ENCODE results near the gene IFNK.
"Not testable (repeated sequence)": the region's sequence is repeated elsewhere in the genome, so short reads cannot be mapped to it uniquely, and the experiment has no call there.

Gene IFNK

GRCh38 chr9:27524236-27524635, at the start of gene IFNK:
IFNK (plus strand) TSS chr9:27524290; CDS start chr9:27524337, 47 bp downstream.
- DNase-seq = no peak

DNA sequence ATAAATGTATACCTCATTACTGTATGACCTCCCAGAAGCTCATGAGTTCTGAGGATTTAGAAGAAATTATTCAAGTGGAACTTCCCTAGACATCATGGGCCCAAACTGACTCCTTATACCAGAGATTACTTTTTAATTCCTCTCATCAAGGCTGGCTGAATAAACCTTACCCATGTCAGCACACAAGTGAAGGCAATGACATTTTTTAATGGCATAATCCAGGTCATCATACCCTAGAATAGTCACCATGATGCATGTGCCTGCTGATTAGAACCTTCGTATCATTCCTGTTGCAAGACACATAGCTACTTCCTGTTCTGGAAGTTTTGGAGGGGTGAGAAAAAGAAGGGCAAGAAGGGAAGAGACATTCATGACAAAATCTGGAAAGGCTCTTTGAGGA, 49.8 kb upstream of the IFNK start:
- no peak for DNase-seq

DNA sequence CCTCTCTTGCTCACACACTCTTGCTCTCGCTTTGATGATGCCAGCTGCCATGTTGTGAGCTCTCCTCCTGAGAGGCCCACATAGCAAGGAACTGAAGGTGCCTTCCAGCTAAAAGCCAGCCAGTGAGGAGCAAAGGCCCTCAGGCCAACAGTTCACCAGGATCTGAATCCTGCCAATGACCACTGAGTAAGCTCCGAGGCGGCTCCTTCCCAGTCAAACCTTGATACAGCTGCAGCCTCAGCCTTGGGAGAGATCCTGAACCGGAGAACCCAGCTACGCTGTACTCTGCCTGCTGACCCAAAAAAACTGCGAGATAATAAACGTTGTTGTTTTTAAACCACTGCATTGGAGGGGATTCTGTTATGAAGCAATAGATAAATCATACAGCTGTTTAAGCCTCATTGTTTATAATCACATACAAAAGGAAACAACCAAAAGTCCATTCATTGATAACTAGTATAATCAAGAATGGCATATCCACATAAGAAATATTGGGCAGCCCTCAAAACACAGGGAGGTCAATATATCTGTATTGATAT, 49.0 kb upstream of the IFNK start:
- DNase-seq = no peak

DNA sequence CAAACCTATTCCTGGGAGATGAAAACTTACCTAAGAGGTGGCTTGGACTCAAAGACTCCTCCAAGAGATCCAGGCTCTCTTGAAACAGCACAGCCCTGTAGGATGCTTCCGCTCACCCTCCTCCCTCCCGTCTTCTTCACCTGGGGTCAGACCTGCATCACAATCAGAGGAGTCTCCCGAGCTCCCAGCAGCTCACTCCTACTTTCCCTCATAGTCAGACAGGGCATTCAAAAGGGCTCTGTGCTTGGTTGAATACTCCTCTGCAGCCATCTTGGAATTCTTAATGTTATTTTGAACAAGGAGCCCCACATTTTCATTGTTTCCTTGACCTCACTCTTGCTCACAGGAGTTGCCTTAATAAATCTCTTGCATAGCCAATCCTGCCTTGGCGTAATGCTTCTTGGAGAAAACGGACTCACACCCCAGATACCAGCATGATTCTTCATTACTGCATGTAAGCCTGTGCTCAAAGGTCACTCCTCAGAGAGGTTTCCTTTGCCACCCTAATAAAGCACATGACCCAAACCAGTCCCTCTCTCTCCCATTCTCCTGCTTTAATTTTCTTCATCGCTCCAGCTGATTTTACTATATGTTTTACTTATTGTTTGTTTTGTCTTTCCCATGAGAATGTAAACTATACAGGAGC, 47.1 kb upstream of the IFNK start:
- no peak for DNase-seq

GRCh38 chr9:27478322-27478721, 45.8 kb upstream of the IFNK start:
- no peak for DNase-seq

GRCh38 chr9:27482709-27483108, 41.4 kb upstream of the IFNK start:
- no peak for DNase-seq

GRCh38 chr9:27483576-27483975, 40.5 kb upstream of the IFNK start:
- DNase-seq = no peak

- no peak for DNase-seq
These were observed 38.9 kb upstream of the IFNK start for GRCh38 chr9:27485158-27485557.

GRCh38 chr9:27487128-27487640, 36.9 kb upstream of the IFNK start:
- DNase-seq = no peak

- DNase-seq = no peak
These were observed 36.2 kb upstream of the IFNK start for GRCh38 chr9:27487927-27488326.

GRCh38 chr9:27489087-27489876, 34.8 kb upstream of the IFNK start:
- DNase-seq = no peak

DNA sequence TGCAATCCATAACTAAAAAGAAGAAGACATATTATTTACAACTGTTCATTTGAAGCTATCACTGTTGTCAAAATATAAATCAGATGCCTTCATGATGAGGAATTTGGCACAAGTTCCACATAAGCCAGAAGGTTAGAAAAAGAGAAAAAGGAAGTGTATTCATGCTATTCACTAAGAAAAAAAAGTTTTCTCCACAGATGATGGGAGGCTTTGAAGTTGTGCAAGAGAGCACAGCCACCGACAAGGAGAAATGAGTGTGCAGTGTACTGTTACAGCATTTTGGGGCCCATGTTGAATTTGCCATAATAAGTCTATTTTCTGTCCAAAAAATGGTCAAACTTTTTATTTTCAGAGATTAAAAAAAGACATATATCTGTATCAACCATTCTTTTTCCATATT, 32.9 kb upstream of the IFNK start:
- DNase-seq = no peak

- DNase-seq = no peak
These were observed 28.5 kb upstream of the IFNK start for GRCh38 chr9:27495480-27496134.

DNA sequence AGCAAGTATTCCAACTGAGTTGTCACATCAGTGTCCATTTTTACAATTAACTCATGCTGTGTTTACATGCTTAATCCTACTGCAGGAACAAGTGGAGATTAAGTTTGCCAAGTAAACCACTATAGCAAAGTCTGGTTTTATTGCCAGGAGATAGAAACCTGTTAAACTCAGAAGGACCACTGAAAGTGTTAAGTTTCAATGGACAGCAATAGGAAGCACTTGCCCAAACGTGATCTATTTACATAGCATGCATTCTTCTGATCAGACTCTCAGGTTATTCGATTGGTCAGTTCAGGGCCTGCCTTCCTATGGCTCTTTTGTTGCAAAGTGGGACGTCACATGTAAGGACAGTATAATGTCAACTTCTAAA, 28.0 kb upstream of the IFNK start:
- no peak for DNase-seq

DNA sequence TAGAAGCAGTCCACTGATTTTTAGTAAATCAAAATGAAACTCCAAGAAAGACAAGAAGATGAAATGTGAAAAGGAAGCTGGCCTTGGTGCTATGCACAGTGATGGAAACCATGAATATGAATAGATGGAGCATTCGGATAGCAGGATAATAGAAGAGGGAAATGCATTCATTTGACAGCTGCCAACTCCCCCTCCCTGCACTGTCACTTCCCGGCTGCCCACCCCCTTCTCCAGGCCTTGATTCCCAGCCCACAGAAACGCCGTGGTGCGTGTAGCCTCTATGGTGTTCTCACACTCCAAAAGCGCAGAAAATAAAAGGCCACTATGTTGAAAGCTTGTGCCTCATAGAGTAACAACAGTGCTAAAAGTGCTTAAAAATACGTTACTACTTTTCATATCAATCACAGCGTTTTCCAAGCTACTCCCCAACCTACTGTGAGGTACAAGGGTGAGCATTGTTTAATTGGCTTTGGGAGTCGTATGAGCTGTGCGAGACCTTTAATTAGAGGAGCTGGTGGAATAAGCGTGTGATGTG, 26.1 kb upstream of the IFNK start:
- DNase-seq = no peak

GRCh38 chr9:27499451-27499850, 24.6 kb upstream of the IFNK start:
- DNase-seq = no peak

DNA sequence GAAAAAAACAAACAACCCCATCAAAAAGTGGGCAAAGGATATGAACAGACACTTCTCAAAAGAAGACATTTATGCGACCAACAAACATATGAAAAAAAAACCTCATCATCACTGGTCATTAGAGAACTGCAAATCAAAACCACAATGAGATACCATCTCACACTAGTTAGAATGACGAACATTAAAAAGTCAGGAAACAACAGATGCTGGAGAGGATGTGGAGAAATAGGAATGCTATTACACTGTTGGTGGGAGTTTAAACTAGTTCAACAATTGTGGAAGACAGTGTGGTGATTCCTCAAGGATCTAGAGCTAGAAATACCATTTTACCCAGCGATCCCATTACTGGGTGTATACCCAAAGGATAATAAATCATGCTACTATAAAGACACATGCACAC, 23.2 kb upstream of the IFNK start:
- not testable (repeated sequence) for DNase-seq

DNA sequence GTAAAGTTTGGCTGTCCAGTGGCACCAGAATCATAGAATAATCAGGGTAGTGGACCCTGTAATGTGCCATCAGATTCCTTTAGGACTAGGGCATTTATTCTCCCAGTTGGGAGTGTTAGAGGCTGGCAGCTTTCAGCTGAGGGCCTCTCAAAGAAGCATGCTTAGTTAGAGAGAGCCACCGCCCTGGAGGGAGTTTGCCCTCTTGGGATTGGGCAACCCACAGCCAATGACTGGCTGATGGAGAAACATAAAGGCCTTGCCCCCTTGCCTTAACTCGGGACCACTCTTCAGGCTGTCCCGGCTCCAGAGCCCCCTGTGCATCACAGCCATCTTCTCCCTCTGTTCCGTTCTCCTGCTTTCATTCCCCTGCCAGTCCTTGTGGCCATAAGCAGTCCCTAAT, 20.5 kb upstream of the IFNK start:
- no peak for DNase-seq

GRCh38 chr9:27504259-27504658, 19.8 kb upstream of the IFNK start:
- DNase-seq = no peak

DNA sequence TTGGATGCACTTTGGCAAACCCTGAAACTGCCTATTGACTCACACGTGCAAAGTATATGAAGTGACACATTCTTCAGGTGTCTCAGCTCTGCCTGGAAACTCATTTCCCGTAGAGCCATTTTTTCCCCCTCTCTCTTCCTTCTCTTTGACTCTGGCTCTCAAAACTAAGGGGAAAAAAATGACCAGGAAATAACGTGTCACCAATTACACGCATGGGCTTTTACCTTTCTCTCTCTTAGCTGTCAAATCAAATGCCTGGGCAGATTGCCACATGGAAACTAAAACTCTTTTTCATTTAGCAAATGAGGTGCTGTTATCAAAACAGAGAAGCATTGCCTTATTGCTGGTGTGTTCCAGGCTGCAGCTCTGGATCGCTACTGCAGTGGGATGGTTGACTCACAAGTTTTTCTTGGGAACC, 18.3 kb upstream of the IFNK start:
- no peak for DNase-seq

- no peak for DNase-seq
These were observed 17.1 kb upstream of the IFNK start for GRCh38 chr9:27506981-27507380.

- DNase-seq = no peak
These were observed 13.3 kb upstream of the IFNK start for GRCh38 chr9:27510780-27511179.

DNA sequence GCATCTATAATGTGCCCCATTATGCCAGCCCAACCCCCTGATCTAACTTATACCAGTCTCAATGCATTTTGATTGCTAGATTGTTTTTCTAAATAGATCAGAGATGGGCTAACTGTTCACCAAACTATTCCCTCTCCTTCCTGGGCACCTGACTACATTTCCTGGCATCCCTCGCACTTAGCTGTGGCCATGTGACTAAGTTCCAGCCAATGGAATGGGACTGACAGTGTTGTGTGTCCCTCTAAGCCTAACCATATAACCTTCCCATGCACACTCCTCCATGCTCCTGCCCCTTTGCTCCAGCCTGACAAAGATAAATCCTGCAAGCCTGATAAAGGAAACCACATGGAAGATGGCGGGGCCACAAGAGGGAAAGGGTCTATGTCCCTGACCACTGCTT, 12.3 kb upstream of the IFNK start:
- DNase-seq = no peak
